H1 (cell line): ENCODE measurements around the gene OR4K13. TPM values are rescaled to one million over a fixed set of nuclear protein-coding genes. Genes with fewer than 3 reads are reported as not detected.

Source experiments
- ATF2 ChIP-seq: IDR thresholded peaks from 2 replicates; pipeline ENCODE4 v1.6.1; 2012; ENCODE audit warnings: low read length, inconsistent platforms
- CHD7 ChIP-seq: fragments of 300-600 bp; sonication (generic); IDR thresholded peaks from 2 replicates; pipeline ENCODE4 v1.7.1; 2012; ENCODE audit warnings: low read length, moderate library complexity, mild to moderate bottlenecking, inconsistent platforms; ENCODE audit not compliant: insufficient replicate concordance
- JUND ChIP-seq: IDR thresholded peaks from 2 replicates; pipeline ENCODE4 v1.6.1; 2011; ENCODE audit warnings: mild to moderate bottlenecking, improper control_type of control experiment, low read length
- SIN3A ChIP-seq, 2 experiments: IDR thresholded peaks in 1 of 2; conservative IDR thresholded peaks in 1 of 2; 2 replicates each; pipeline ENCODE4 v1.6.1; 2011 to 2012; ENCODE audit warnings: low read length in 2 of 2, improper control_type of control experiment in 1 of 2, low read depth in 1 of 2, mild to moderate bottlenecking in 1 of 2
- TBP ChIP-seq: IDR thresholded peaks from 2 replicates; pipeline ENCODE4 v1.6.1; 2011; ENCODE audit warnings: low read depth, low read length, improper control_type of control experiment
- polyA plus RNA-seq, 7 experiments: library from polyadenylated mRNA; depleted of rRNA in 3 of 7; stranded (reverse) in 5 of 7; unstranded in 2 of 7; fragments of >200 nt in 5 of 7; fragments of 200-250 nt in 2 of 7; gene quantifications; 1 replicate in 5 of 7; 2 replicates in 1 of 7; 4 replicates in 1 of 7; pipeline versions ENCODE4 v1.2.1 to v1.2.3, GENCODE V29; 2011 to 2013; ENCODE audit warnings: missing spikeins in 2 of 7, mixed read lengths in 2 of 7
- total RNA-seq: library from RNA; stranded (reverse); fragmentation: NEBNext Ultra II Directional; extraction: Animal tissue kit (Norgen Biotek cat#: 25700); gene quantifications from 2 replicates; pipeline ENCODE4 v1.2.1, GENCODE V29; 2021

OR4K13 gene
- total and polyA plus RNA-seq, 2 of the 8 experiments (the other 6 are each of a cell fraction or from before 2014, with no cell fraction given) = not detected

GRCh38 chr14:20031058-20031457, 4.8 kb downstream of the OR4K13 start (continued):
- TF ChIP-seq CHD7 (no peak), TBP (no peak), ATF2 (no peak), JUND (no peak), SIN3A (conservative IDR thresholded peaks at IDR 0.05 in 1 of 2, IDR thresholded peaks at IDR 0.05 in 1 of 2; ENCODE audit: low read depth in 1 of 2, low read length in 2 of 2) (no peak)
- TF ChIP-seq, all 59 proteins: peak for 0
